ENCODE data around the gene PI3.

DNA sequence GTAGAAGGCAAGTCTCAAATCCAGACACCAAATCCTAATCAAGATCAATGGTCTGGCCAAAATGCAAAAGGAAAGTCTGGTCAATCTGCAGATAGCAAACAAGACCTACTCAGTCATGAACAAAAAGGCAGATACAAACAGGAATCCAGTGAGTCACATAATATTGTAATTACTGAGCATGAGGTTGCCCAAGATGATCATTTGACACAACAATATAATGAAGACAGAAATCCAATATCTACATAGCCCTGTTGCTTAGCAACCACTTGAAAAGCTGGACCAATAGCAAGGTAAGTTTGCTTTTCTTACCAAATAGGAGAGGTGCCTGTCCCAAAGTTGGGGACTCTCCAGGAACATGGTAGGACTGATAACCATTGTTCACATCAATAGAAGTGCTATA is 48.4 kb downstream of the PI3 start:
- TF ChIP-seq, protein P1, sequence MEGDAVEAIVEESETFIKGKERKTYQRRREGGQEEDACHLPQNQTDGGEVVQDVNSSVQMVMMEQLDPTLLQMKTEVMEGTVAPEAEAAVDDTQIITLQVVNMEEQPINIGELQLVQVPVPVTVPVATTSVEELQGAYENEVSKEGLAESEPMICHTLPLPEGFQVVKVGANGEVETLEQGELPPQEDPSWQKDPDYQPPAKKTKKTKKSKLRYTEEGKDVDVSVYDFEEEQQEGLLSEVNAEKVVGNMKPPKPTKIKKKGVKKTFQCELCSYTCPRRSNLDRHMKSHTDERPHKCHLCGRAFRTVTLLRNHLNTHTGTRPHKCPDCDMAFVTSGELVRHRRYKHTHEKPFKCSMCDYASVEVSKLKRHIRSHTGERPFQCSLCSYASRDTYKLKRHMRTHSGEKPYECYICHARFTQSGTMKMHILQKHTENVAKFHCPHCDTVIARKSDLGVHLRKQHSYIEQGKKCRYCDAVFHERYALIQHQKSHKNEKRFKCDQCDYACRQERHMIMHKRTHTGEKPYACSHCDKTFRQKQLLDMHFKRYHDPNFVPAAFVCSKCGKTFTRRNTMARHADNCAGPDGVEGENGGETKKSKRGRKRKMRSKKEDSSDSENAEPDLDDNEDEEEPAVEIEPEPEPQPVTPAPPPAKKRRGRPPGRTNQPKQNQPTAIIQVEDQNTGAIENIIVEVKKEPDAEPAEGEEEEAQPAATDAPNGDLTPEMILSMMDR (IDR thresholded peaks at IDR 0.05), result no peak
- TF ChIP-seq EP300 (IDR thresholded peaks at IDR 0.05), result no peak
